DLD1 (cell line): Measurements from ENCODE around the gene SLC20A1.
"Not testable (repeated sequence)": the region's sequence is repeated elsewhere in the genome, so short reads cannot be mapped to it uniquely, and the experiment has no call there.

Experiments used
- in situ Hi-C: cut with HindIII; loops from 2 replicates; pipeline ENCODE4 v1.10.0; 2017; ENCODE audit warnings: low sequenced_read_pairs

SLC20A1 gene

GRCh38 chr2:112703684-112704083 lies 57.9 kb downstream of the SLC20A1 start:
- in situ Hi-C loops: no loop called here

GRCh38 chr2:112705575-112705974 lies 59.8 kb downstream of the SLC20A1 start:
- in situ Hi-C loops: no loop called here

- in situ Hi-C loops: no loop called here
Observed at GRCh38 chr2:112706170-112706664, 60.5 kb downstream of the SLC20A1 start.

DNA sequence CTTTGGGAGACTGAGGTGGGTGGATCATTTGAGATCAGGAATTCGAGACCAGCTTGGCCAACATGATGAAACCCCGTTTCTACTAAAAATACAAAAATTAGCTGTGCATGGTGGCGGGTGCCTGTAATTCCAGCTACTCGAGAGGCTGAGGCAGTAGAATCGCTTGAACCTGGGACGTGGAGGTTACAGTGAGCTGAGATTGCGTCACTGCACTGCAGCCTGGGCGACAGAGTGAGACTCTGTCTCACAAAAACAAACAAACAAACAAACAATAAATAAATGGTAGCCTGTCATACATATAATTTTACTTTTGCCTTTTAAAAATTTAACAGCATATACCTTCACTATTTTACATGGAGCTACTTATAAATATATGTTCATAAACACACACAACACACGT lies 61.2 kb downstream of the SLC20A1 start:
- in situ Hi-C loops: not testable (repeated sequence)

DNA sequence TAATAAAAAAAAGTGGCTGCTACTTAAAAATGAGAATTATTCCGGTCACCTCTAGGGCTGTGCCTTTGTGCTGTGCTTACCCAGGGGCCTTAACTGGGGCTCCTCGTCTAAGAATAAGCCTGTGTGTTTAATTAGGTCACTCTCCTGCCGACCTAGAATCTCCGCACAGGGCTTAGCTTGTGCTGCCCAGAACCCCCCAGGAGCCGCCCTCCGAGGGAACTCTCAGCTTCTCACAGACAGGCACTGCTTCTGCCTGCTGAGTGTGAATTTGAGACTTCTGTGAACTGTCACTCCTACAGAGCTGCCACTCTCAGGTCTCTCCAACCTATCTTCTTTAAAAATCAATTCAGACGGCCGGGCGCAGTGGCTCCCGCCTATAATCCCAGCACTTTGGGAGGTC lies 63.2 kb downstream of the SLC20A1 start:
- in situ Hi-C loops: no loop called here

DNA sequence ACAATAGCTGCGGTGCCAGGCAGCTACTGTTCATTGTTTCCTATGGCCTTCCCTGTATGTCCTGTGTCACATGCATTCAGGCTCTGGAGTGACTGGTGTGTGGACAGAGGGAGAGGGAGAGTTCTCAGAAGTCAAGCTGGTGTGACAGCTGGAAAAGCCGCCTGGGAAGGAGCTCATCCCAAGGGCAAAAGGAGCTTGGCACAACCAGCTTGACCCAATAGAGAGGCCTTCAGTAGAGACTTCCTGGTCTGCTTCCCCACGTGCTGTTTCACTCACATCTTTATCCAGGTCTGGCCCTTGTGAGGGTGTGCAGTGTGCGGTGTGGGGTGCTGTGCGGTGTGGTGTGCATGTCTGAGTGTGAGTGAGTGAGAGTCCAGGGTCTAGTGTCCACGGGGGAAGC lies 64.0 kb downstream of the SLC20A1 start:
- in situ Hi-C loops: no loop called here

GRCh38 chr2:112710956-112711750 lies 65.4 kb downstream of the SLC20A1 start:
- in situ Hi-C loops: no loop called here

- in situ Hi-C loops: no loop called here
Observed at GRCh38 chr2:112712465-112712864, 66.7 kb downstream of the SLC20A1 start.

- in situ Hi-C loops: no loop called here
Observed at GRCh38 chr2:112712903-112713584, 67.3 kb downstream of the SLC20A1 start.
